ENCODE results near the gene MINDY4B.

Gene MINDY4B

GRCh38 chr3:150905339-150905738, at the start of gene MINDY4B:
MINDY4B (minus strand) TSS chr3:150905439; CDS start chr3:150905439, 0 bp downstream.
- DNase-seq (ENCODE audit: low spot score): no peak

DNA sequence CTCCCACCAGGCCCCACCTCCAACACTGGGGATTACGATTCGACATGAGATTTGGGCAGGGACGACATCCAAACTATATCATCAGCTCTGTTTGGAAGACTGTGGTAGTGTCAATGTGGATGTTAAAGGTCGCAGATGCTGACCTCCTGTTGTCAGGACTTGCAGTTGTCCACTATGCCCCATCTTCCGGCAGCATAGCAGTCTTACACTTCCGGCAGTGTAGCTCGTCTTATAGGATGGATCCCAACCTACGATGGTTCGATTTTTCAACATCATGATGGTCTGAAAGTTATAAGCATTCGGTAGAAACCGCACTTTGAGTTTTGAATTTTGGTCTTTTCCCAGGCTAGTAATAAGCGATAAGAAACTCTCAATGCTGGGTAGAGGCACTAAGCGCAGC, 46.7 kb upstream of the MINDY4B start:
- no peak for DNase-seq (ENCODE audit: low spot score)

GRCh38 chr3:150945226-150946032, 40.2 kb upstream of the MINDY4B start:
- DNase-seq (ENCODE audit: low spot score): no peak

- no peak for DNase-seq (ENCODE audit: low spot score)
Measured at GRCh38 chr3:150942221-150942620, 37.0 kb upstream of the MINDY4B start.

GRCh38 chr3:150936693-150937092, 31.5 kb upstream of the MINDY4B start:
- DNase-seq (ENCODE audit: low spot score): no peak

GRCh38 chr3:150933473-150933995, 28.3 kb upstream of the MINDY4B start:
- DNase-seq (ENCODE audit: low spot score): no peak

- no peak for DNase-seq (ENCODE audit: low spot score)
Measured at GRCh38 chr3:150931745-150932144, 26.5 kb upstream of the MINDY4B start.

- no peak for DNase-seq (ENCODE audit: low spot score)
Measured at GRCh38 chr3:150930839-150931238, 25.6 kb upstream of the MINDY4B start.

DNA sequence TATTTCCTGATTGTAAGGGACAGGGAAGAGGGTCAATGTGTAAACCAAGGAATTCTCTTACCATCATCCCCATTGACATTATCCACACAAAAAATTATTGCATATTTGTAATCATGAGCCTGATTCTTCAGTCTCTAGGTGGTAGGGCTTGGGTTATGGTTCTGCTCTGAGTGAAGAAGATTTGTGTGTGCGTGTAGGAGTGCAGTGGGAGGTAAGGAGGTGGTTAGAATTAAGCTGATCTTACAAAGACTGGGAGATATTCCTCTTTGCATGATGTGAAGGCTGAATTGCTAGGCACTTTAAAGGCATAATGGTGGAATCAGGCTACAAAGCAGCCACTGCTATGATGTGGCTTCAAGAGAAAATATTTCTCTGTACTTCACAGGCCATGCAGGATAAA, 23.0 kb upstream of the MINDY4B start:
- no peak for DNase-seq (ENCODE audit: low spot score)

- no peak for DNase-seq (ENCODE audit: low spot score)
Measured at GRCh38 chr3:150926328-150926727, 21.1 kb upstream of the MINDY4B start.

GRCh38 chr3:150925751-150926201, 20.5 kb upstream of the MINDY4B start:
- peak; percentile 3 for DNase-seq (ENCODE audit: low spot score)

DNA sequence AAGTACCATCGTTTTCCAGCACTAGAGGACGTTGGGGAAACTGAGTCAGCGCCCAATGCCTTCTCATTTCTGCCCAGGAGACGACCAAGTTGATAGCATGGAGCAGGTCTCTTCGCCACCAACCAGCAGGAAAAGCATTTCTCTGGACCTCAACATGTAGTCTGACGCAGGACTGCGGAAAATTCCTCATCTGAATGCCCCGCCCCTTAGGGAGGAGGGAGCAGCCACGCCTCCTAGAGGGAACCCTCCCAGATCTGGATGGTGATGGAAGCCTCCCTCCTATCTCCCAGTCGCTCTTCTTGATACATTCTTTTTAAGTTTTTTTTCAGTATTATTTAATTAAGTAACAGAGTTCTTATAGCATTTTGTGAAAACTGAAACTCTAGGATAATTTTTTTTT, 17.4 kb upstream of the MINDY4B start:
- no peak for DNase-seq (ENCODE audit: low spot score)

DNA sequence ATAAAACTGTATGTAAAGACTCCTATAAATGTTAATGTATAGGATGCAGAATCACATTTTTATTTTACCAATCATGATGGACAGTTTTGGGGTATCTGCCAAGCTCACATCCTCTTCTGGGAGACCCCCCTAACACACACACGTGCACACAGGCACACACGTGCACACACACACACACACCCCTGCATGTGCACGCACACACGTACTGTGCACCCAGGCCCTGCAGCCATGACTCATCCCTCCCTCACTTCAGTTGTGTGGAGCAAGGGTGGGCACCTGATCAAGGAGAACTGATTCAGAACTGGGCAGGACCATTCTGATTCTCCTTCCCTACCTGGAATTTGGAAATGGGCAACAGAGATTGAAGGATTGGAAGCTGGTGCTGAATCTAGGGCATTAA, 16.0 kb upstream of the MINDY4B start:
- DNase-seq (ENCODE audit: low spot score): no peak

DNA sequence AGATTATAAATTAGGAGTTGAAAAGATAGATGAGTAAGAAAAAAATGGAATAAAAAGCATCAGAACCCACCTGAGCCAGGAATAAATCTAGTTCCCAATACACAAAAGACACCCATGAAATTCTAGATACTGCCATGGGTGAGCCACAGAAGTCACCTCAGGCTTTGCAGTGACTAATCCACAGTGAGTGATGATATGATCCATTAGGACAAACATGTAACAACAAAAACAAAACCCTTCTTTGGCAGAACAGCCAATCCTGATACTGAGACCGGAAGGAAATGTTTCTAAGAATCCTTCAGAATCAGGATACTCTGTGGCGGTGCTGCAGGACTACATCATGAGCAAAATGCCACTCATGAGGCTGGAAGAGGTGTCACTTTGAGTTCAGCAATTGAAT, 15.0 kb upstream of the MINDY4B start:
- no peak for DNase-seq (ENCODE audit: low spot score)

DNA sequence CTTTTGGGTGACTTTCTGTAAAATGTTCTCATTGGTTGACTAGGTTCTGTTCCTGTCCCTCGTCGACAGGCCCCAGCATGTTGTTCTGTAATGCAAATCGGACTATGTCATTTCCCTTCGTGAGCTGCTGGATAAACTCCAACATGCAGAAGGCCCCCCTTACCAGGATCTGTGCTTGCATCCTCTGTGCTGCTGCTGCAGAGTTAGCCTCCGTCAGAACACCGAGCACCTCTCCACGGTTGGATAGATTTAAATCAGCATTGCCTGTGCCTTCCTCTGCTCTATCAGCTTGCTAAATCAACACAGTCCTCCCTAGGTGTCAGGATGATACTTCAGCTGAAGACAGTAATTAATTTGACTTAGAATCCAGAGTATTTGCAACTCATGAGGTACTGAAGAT, 12.7 kb upstream of the MINDY4B start:
- no peak for DNase-seq (ENCODE audit: low spot score)

- DNase-seq (ENCODE audit: low spot score): no peak
Measured at GRCh38 chr3:150913133-150913922, 8.1 kb upstream of the MINDY4B start.

DNA sequence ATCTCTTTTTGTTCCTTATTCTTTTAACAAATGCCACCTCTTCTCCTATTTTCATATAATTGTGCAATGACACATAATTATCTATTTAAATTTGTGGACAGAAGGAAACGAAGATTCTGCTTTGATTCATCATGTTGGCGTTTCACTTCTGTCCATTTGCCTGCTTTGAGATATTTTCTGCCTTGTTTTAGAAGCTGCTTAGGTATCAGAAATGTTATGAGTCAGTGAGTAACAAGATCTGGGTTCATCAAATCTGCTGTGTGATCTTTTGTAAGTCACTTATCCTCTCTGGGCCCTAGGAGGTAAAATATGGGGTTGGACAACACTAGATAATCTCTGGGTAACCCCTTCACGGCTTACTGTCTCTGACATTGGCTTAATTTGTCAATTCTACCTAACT, 7.3 kb upstream of the MINDY4B start:
- DNase-seq (ENCODE audit: low spot score): no peak

DNA sequence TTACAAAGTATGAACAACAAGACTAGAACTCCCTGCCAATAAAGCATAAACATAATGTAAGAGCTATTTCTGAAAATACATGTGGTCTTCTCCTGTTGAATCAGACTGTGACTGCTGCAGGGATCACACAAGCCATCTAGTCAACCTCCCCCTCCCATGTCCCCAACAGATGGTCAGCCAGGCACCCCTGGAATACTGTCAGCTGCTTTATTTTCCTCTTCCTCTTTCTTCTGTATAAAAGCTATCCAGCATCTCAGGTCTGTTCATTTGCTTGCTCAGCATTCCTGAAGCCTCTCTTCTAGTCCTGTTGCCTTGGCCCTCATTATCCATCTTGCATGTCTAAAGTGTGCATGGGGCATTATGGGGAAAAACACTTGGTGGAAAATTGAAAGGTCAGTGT, 6.5 kb upstream of the MINDY4B start:
- peak; percentile 45 for DNase-seq (ENCODE audit: low spot score)

GRCh38 chr3:150906461-150906860, 1.2 kb upstream of the MINDY4B start:
- DNase-seq (ENCODE audit: low spot score): no peak

DNA sequence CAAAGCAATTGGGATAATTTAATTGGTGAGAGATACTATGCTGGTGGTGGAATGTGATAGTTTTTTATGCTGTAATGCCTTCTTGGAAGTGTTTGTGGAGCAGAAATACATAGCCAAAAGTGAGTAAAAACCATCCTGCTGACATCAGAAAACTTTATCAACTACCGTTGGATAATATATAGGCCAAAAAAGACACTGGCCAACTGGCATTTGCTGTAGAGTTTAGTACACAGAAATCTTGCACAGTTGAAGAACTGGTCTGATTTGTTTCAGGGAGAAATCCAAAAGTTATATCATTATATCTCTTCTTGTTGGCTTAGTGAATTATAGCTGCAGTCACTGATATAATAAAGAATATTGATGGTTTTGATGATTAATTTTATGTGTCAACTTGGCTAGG, 507 bp upstream of the MINDY4B start:
- no peak for DNase-seq (ENCODE audit: low spot score)

GRCh38 chr3:150902988-150903387, 2.3 kb downstream of the MINDY4B start:
- no peak for DNase-seq (ENCODE audit: low spot score)

DNA sequence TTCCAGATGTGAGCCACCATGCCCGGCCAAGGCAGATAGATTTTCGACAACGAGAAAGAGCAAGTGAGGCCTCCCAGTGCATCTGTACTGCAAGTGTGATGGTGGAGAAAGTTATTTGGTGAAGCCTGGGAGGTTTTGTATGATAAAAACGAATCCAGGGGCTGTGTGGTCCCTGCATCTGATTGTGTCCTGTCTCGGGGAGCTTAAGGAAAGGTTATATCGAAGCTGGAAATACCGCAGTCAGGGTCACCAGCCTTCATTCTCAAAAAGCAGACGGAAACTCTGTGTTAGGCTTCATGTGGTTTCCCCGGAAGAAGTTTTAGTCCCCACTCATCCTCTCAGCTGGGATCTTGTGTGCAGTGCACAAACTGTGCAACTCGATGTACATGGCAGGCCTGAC, 3.4 kb downstream of the MINDY4B start:
- no peak for DNase-seq (ENCODE audit: low spot score)

GRCh38 chr3:150899141-150899540, 6.1 kb downstream of the MINDY4B start:
- DNase-seq (ENCODE audit: low spot score): peak; percentile 52

Measured in cerebellar cortex (tissue), 1 donor.